ENCODE results near the gene SPIRE1. TPM values are rescaled to one million over a fixed set of nuclear protein-coding genes. Genes with fewer than 3 reads are reported as not detected.

The SPIRE1 gene
- total RNA-seq, 1 experiment from 2014 or later: 26.1 TPM

- Histone ChIP-seq H3F3A (ENCODE audit: insufficient read depth, low read depth) (no peaks in the 10 kb centered on the region), H3K4me1 (replicated peaks; ENCODE audit: insufficient read depth) (0 out of 2 replicates have a peak, but pooled peaks cover 5% of the 10 kb centered on the region), H2AFZ (no peak overlapping the region), H4K20me1 (ENCODE audit: insufficient read depth) (peaks cover 4% of the 10 kb centered on the region; the same call in 1 of the 2 replicates), H3K79me2 (ENCODE audit: low read depth) (no peaks in the 10 kb centered on the region), H3K27me3 (ENCODE audit: insufficient read depth, low read depth) (no peaks in the 10 kb centered on the region), H3K4me3 (no peak overlapping the region), H3K9me2 (ENCODE audit: insufficient read depth) (no peaks in the 10 kb centered on the region), H3K9me3 (ENCODE audit: insufficient read depth, low read depth) (no peaks in the 10 kb centered on the region), H3K36me3 (ENCODE audit: low read depth) (no peaks in the 10 kb centered on the region), H3K27ac (no peak overlapping the region), H3K4me2 (no peak overlapping the region)
- ChIA-PET POLR2A (ENCODE audit: unreplicated experiment) (no interaction called here), CTCF (no interaction called here)
- intact Hi-C loops (cut with micrococcal nuclease; ENCODE audit: unreplicated experiment): no loop called here
- no TSS peak for BruUV-seq (replicated peaks)
- DNase-seq: no peak
- TF ChIP-seq EZH2 (IDR thresholded peaks at IDR 0.05; ENCODE audit: low read depth) (no peak), CTCF (conservative IDR thresholded peaks at IDR 0.05) (no peak)
Measured at GRCh38 chr18:12569791-12570190, 88.1 kb downstream of the SPIRE1 start.

- intact Hi-C loops (cut with micrococcal nuclease; ENCODE audit: unreplicated experiment): no loop called here
- DNase-seq: no peak
Measured at GRCh38 chr18:12567849-12568248, 90.1 kb downstream of the SPIRE1 start.

GRCh38 chr18:12564861-12565260, 93.0 kb downstream of the SPIRE1 start:
- Histone ChIP-seq H3K9me2 (ENCODE audit: insufficient read depth) (no peaks in the 10 kb centered on the region), H3K27me3 (ENCODE audit: insufficient read depth, low read depth) (no peaks in the 10 kb centered on the region), H3K4me2 (no peak overlapping the region), H3K36me3 (ENCODE audit: low read depth) (no peaks in the 10 kb centered on the region), H3K9me3 (ENCODE audit: insufficient read depth, low read depth) (no peaks in the 10 kb centered on the region), H3K4me1 (replicated peaks; ENCODE audit: insufficient read depth) (0 out of 2 replicates have a peak, but pooled peaks cover 5% of the 10 kb centered on the region), H3K79me2 (ENCODE audit: low read depth) (no peaks in the 10 kb centered on the region), H4K20me1 (ENCODE audit: insufficient read depth) (no peaks in the 10 kb centered on the region), H3K27ac (no peak overlapping the region), H3K4me3 (no peak overlapping the region), H2AFZ (no peak overlapping the region), H3F3A (ENCODE audit: insufficient read depth, low read depth) (no peaks in the 10 kb centered on the region)
- no peak for DNase-seq
- intact Hi-C loops (cut with micrococcal nuclease; ENCODE audit: unreplicated experiment): no loop called here
- CTCF ChIA-PET: no interaction called here
- BruUV-seq (replicated peaks): no TSS peak
- POLR2A ChIA-PET (ENCODE audit: unreplicated experiment): no interaction called here
- no peak for TF ChIP-seq EZH2 (IDR thresholded peaks at IDR 0.05; ENCODE audit: low read depth)
- no peak for TF ChIP-seq CTCF (conservative IDR thresholded peaks at IDR 0.05)

More at GRCh38 chr18:12567849-12568248, 90.1 kb downstream of the SPIRE1 start:
- ChIA-PET CTCF (no interaction called here), POLR2A (ENCODE audit: unreplicated experiment) (no interaction called here)
- TF ChIP-seq CTCF (conservative IDR thresholded peaks at IDR 0.05) (no peak), EZH2 (IDR thresholded peaks at IDR 0.05; ENCODE audit: low read depth) (no peak)
- Histone ChIP-seq H3K27me3 (ENCODE audit: insufficient read depth, low read depth) (no peaks in the 10 kb centered on the region), H3K4me2 (no peak overlapping the region), H3K36me3 (ENCODE audit: low read depth) (no peaks in the 10 kb centered on the region), H3F3A (ENCODE audit: insufficient read depth, low read depth) (no peaks in the 10 kb centered on the region), H3K9me3 (ENCODE audit: insufficient read depth, low read depth) (no peaks in the 10 kb centered on the region), H3K27ac (no peak overlapping the region), H4K20me1 (ENCODE audit: insufficient read depth) (peaks cover 4% of the 10 kb centered on the region; the same call in 1 of the 2 replicates), H3K79me2 (ENCODE audit: low read depth) (no peaks in the 10 kb centered on the region), H3K4me1 (replicated peaks; ENCODE audit: insufficient read depth) (0 out of 2 replicates have a peak, but pooled peaks cover 5% of the 10 kb centered on the region), H2AFZ (no peak overlapping the region), H3K9me2 (ENCODE audit: insufficient read depth) (no peaks in the 10 kb centered on the region), H3K4me3 (no peak overlapping the region)
- no TSS peak for BruUV-seq (replicated peaks)

Measured in PC-9 (cell line).